ENCODE measurements around the gene USO1. TPM values are rescaled to one million over a fixed set of nuclear protein-coding genes. Genes with fewer than 3 reads are reported as not detected.

Gene USO1
- total and polyA plus RNA-seq, 2 of the 13 experiments (the other 11 are each of a cell fraction or from before 2014, with no cell fraction given) = 52.2 to 87.7 TPM

GRCh38 chr4:75702919-75703411 is 21.4 kb upstream of the USO1 start (continued):
- TF ChIP-seq ZNF652 (CRISPR knock-in tag; IDR thresholded peaks at IDR 0.05; ENCODE audit: borderline replicate concordance, low read depth) (peak; percentile 76; the same call in 1 of the 2 replicates), MBD4 (IDR thresholded peaks at IDR 0.05; ENCODE audit: borderline replicate concordance, low read length) (no peak), ZBTB14 (CRISPR knock-in tag; IDR thresholded peaks at IDR 0.05) (no peak), MAFK (conservative IDR thresholded peaks at IDR 0.05 in 1 of 2, IDR thresholded peaks at IDR 0.05 in 1 of 2; ENCODE audit: low read length in 2 of 2) (no peak), ZNF777 (CRISPR knock-in tag; IDR thresholded peaks at IDR 0.05) (no peak), ZNF788 (CRISPR knock-in tag; IDR thresholded peaks at IDR 0.05; ENCODE audit: borderline replicate concordance) (no peak; the same call in 1 of the 2 replicates), SMAD1 (CRISPR knock-in tag; IDR thresholded peaks at IDR 0.05; ENCODE audit: borderline replicate concordance, low read depth) (no peak), HOXD1 (CRISPR knock-in tag; IDR thresholded peaks at IDR 0.05) (no peak), MXI1 (IDR thresholded peaks at IDR 0.05; ENCODE audit: borderline replicate concordance, low read depth, low read length) (no peak), ARNT2 (CRISPR knock-in tag; IDR thresholded peaks at IDR 0.05; ENCODE audit: low read depth) (peak; percentile 44; the same call in 1 of the 2 replicates), SAP130 (CRISPR knock-in tag; IDR thresholded peaks at IDR 0.05; ENCODE audit: low read depth) (peak; percentile 44; the same call in 1 of the 2 replicates), DRAP1 (CRISPR knock-in tag; IDR thresholded peaks at IDR 0.05) (peak; percentile 71), ZNF761 (CRISPR knock-in tag; conservative IDR thresholded peaks at IDR 0.05) (no peak), ZNF432 (CRISPR knock-in tag; IDR thresholded peaks at IDR 0.05; ENCODE audit: borderline replicate concordance) (no peak), ZNF549 (CRISPR knock-in tag; IDR thresholded peaks at IDR 0.05) (no peak), REL (CRISPR knock-in tag; conservative IDR thresholded peaks at IDR 0.05) (no peak), ZNF326 (CRISPR knock-in tag; IDR thresholded peaks at IDR 0.05; ENCODE audit: borderline replicate concordance) (no peak), ZNF547 (CRISPR knock-in tag; IDR thresholded peaks at IDR 0.05) (no peak), ZNF746 (CRISPR knock-in tag; IDR thresholded peaks at IDR 0.05) (no peak), NKX3-1 (CRISPR knock-in tag; IDR thresholded peaks at IDR 0.05) (no peak), FOXJ3 (CRISPR knock-in tag; IDR thresholded peaks at IDR 0.05; ENCODE audit: borderline replicate concordance) (peak; percentile 76; the same call in 1 of the 2 replicates), NAIF1 (CRISPR knock-in tag; IDR thresholded peaks at IDR 0.05; ENCODE audit: borderline replicate concordance) (no peak), SOX5 (CRISPR knock-in tag; IDR thresholded peaks at IDR 0.05; ENCODE audit: borderline replicate concordance) (peak; percentile 45; the same call in 1 of the 2 replicates), SKI (IDR thresholded peaks at IDR 0.05; ENCODE audit: partially characterized antibody) (peak; percentile 76), AGO2 (optimal IDR thresholded peaks at IDR 0.05; ENCODE audit: low read depth, low read length) (no peak), NR1H2 (CRISPR knock-in tag; IDR thresholded peaks at IDR 0.05; ENCODE audit: borderline replicate concordance, low read depth) (no peak), TOPORS (CRISPR knock-in tag; IDR thresholded peaks at IDR 0.05) (0 out of 2 replicates have a peak, but pooled peaks have one; percentile 27), BORCS8-MEF2B (CRISPR knock-in tag; IDR thresholded peaks at IDR 0.05) (no peak), HMGA1 (CRISPR knock-in tag; conservative IDR thresholded peaks at IDR 0.05) (no peak), YY1 (IDR thresholded peaks at IDR 0.05; ENCODE audit: insufficient read depth, insufficient replicate concordance, low read depth, low read length) (no peak), GLMP (CRISPR knock-in tag; IDR thresholded peaks at IDR 0.05; ENCODE audit: borderline replicate concordance) (no peak)
